ENCODE measurements around the gene ZNF555.

DNA sequence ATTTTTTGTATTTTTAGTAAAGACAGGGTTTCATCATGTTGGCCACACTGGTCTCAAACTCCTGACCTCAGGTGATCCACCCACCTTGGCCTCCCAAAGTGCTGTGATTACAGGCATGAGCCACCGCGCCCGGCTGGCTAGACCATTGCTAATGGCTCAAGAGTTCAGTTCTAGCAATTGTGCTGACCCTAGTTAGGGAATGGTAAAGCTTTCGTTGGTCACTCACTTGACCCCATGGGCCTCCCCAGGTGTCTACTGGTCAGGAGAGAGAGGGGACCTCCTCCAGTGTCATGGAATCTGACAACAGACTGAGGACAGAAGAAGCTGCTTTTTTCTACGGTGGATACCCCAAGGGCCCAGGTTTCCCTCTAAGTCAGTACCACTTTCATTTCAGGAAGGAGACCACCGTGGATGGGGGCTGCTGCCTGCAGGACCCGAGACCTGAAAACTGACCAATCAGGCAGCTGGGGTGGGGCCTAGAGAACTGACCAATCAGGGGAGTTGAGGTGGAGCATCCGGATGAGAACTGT is 25.3 kb downstream of the ZNF555 start:
- TF ChIP-seq, protein P1, sequence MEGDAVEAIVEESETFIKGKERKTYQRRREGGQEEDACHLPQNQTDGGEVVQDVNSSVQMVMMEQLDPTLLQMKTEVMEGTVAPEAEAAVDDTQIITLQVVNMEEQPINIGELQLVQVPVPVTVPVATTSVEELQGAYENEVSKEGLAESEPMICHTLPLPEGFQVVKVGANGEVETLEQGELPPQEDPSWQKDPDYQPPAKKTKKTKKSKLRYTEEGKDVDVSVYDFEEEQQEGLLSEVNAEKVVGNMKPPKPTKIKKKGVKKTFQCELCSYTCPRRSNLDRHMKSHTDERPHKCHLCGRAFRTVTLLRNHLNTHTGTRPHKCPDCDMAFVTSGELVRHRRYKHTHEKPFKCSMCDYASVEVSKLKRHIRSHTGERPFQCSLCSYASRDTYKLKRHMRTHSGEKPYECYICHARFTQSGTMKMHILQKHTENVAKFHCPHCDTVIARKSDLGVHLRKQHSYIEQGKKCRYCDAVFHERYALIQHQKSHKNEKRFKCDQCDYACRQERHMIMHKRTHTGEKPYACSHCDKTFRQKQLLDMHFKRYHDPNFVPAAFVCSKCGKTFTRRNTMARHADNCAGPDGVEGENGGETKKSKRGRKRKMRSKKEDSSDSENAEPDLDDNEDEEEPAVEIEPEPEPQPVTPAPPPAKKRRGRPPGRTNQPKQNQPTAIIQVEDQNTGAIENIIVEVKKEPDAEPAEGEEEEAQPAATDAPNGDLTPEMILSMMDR (IDR thresholded peaks at IDR 0.05), result no peak
- TF ChIP-seq EZH2 (IDR thresholded peaks at IDR 0.05) (no peak), EZH2phosphoT487 (IDR thresholded peaks at IDR 0.05) (no peak)

Data from neural progenitor cell (in vitro differentiated cells).